NCI-H187 treated with DMSO at 0.1 percent for 48 hours (cell line): Measurements from ENCODE around the gene MMP11.

ENCODE experiments used
- DNase-seq: peaks from one replicate; lab custom pipeline; 2025; lab: John Stamatoyannopoulos, UW

Gene MMP11

GRCh38 chr22:23760056-23760455, 12.6 kb upstream of the MMP11 start:
- DNase-seq: no peak

- no peak for DNase-seq
Measured at GRCh38 chr22:23762842-23763578, 9.6 kb upstream of the MMP11 start, which contains the start of gene C22orf15. TSS of gene C22orf15 (plus strand) at chr22:23762990. CDS start at chr22:23763307, 317 bp downstream.

GRCh38 chr22:23763579-23763945, 9.1 kb upstream of the MMP11 start:
- DNase-seq: no peak

- DNase-seq: no peak
Measured at GRCh38 chr22:23763954-23764353, 8.7 kb upstream of the MMP11 start.

- DNase-seq: no peak
Measured at GRCh38 chr22:23764899-23765881, 7.5 kb upstream of the MMP11 start.

GRCh38 chr22:23767303-23767672, 5.4 kb upstream of the MMP11 start:
- DNase-seq: no peak

- no peak for DNase-seq
Measured at GRCh38 chr22:23767673-23768548, 4.7 kb upstream of the MMP11 start, which contains the start of gene CHCHD10. TSS of gene CHCHD10 (minus strand) at chr22:23767972. CDS start at chr22:23767874, 98 bp downstream.

- DNase-seq: no peak
Measured at GRCh38 chr22:23769321-23769965, 3.2 kb upstream of the MMP11 start.

GRCh38 chr22:23772315-23772648, 367 bp upstream of the MMP11 start:
- no peak for DNase-seq

- DNase-seq: no peak
Measured at GRCh38 chr22:23773483-23774113, 949 bp downstream of the MMP11 start.

- DNase-seq: no peak
Measured at GRCh38 chr22:23774114-23774921, 1.7 kb downstream of the MMP11 start.

GRCh38 chr22:23774922-23775436, 2.3 kb downstream of the MMP11 start:
- DNase-seq: no peak

- DNase-seq: no peak
Measured at GRCh38 chr22:23775779-23776375, 3.2 kb downstream of the MMP11 start.

GRCh38 chr22:23777776-23778576, 5.3 kb downstream of the MMP11 start:
- no peak for DNase-seq

- no peak for DNase-seq
Measured at GRCh38 chr22:23778577-23778900, 5.9 kb downstream of the MMP11 start.

GRCh38 chr22:23779083-23779482, 6.4 kb downstream of the MMP11 start:
- DNase-seq: no peak

- DNase-seq: no peak
Measured at GRCh38 chr22:23779731-23780130, 7.1 kb downstream of the MMP11 start.

GRCh38 chr22:23780146-23780748, 7.6 kb downstream of the MMP11 start:
- no peak for DNase-seq
